Neural progenitor cell (in vitro differentiated cells): ENCODE results near the gene ERAS. TPM values are rescaled to one million over a fixed set of nuclear protein-coding genes. Genes with fewer than 3 reads are reported as not detected.

ENCODE experiments used
- DNase-seq: peaks from one replicate; pipeline ENCODE4 v3.0.0-alpha.2; 2016; ENCODE audit warnings: low spot score
- H2AFZ ChIP-seq: fragments of 200-600 bp; sonication (generic); replicated peaks from 2 replicates; pipeline ENCODE4 v1.6.1; 2016; ENCODE audit warnings: antibody characterized with exemption
- H3F3A ChIP-seq: fragments of 200-600 bp; sonication (generic); 2 replicates; pipeline ENCODE4 v1.6.1; 2016; ENCODE audit warnings: antibody characterized with exemption, low read depth
- H3K27ac ChIP-seq: fragments of 200-600 bp; sonication (generic); 2 replicates; pipeline ENCODE4 v1.5.1; 2016; ENCODE audit warnings: mild to moderate bottlenecking
- H3K27me3 ChIP-seq: fragments of 200-600 bp; sonication (generic); 2 replicates; pipeline ENCODE4 v1.6.1; 2016; ENCODE audit warnings: mild to moderate bottlenecking, moderate library complexity
- H3K36me3 ChIP-seq: fragments of 200-600 bp; sonication (generic); 2 replicates; pipeline ENCODE4 v1.5.1; 2016
- H3K4me1 ChIP-seq: fragments of 200-600 bp; sonication (generic); 2 replicates; pipeline ENCODE4 v1.6.1; 2016; ENCODE audit warnings: mixed run types
- H3K4me2 ChIP-seq: fragments of 200-600 bp; sonication (generic); 2 replicates; pipeline ENCODE4 v1.6.1; 2016
- H3K4me3 ChIP-seq: fragments of 200-600 bp; sonication (generic); 2 replicates; pipeline ENCODE4 v1.5.1; 2016
- H3K79me2 ChIP-seq: fragments of 200-600 bp; sonication (generic); 2 replicates; pipeline ENCODE4 v1.6.1; 2016; ENCODE audit warnings: low read depth
- H3K9ac ChIP-seq: fragments of 200-600 bp; sonication (generic); 2 replicates; pipeline ENCODE4 v1.6.1; 2016
- H3K9me3 ChIP-seq: fragments of 200-600 bp; sonication (generic); 2 replicates; pipeline ENCODE4 v1.5.1; 2016; ENCODE audit warnings: low read depth
- H4K20me1 ChIP-seq: fragments of 200-600 bp; sonication (generic); 2 replicates; pipeline ENCODE4 v1.6.1; 2016; ENCODE audit warnings: low read depth
- H3K27ac Mint-ChIP-seq: 3 replicates; pipeline ENCODE4 v1.8.0; 2021; ENCODE audit warnings: mixed read lengths
- H3K27me3 Mint-ChIP-seq: 2 replicates; pipeline ENCODE4 v1.8.0; 2022; ENCODE audit warnings: low read depth, mild to moderate bottlenecking, inconsistent platforms, moderate library complexity, mixed read lengths; ENCODE audit not compliant: insufficient read depth
- H3K36me3 Mint-ChIP-seq: 3 replicates; pipeline ENCODE4 v1.8.0; 2021; ENCODE audit warnings: mixed read lengths
- H3K4me1 Mint-ChIP-seq: 3 replicates; pipeline ENCODE4 v1.8.0; 2021; ENCODE audit warnings: mixed read lengths
- H3K4me3 Mint-ChIP-seq: 3 replicates; pipeline ENCODE4 v1.8.0; 2021; ENCODE audit warnings: mild to moderate bottlenecking, moderate library complexity, mixed read lengths
- H3K9me3 Mint-ChIP-seq: 3 replicates; pipeline ENCODE4 v1.8.0; 2020; ENCODE audit warnings: mixed read lengths
- CTCF ChIP-seq: fragments of 200-600 bp; sonication (generic); IDR thresholded peaks from 2 replicates; pipeline ENCODE4 v1.5.1; 2017; ENCODE audit warnings: antibody characterized with exemption, mild to moderate bottlenecking
- EZH2 ChIP-seq: fragments of 200-600 bp; sonication (generic); IDR thresholded peaks from 2 replicates; pipeline ENCODE4 v1.6.1; 2017; ENCODE audit warnings: antibody characterized with exemption, mild to moderate bottlenecking, moderate library complexity
- EZH2phosphoT487 ChIP-seq: fragments of 200-600 bp; sonication (generic); IDR thresholded peaks from 2 replicates; pipeline ENCODE4 v1.6.1; 2017; ENCODE audit warnings: antibody characterized with exemption
- total RNA-seq: library from RNA; depleted of rRNA; stranded (reverse); fragments of >200 nt; gene quantifications from 2 replicates; pipeline ENCODE4 v1.2.3, GENCODE V29; 2015; ENCODE audit warnings: low replicate concordance

ERAS gene
- 0.50 TPM in 1 of 2 replicates, not detected in the other for total RNA-seq

- DNase-seq = no peak
- TF ChIP-seq EZH2 (no peak), EZH2phosphoT487 (no peak), CTCF (no peak)
- no peaks in the 10 kb centered on the region for H3K4me1 ChIP-seq
- no peak within 1 kb of the TSS for H3K4me3 Mint-ChIP-seq
- peaks cover 14% of the 10 kb centered on the region for H3K36me3 Mint-ChIP-seq
- H3K27ac ChIP-seq = no peak within 1 kb of the TSS
- no peak within 1 kb of the TSS for H2AFZ ChIP-seq
- no peaks in the 10 kb centered on the region for H3F3A ChIP-seq
- H3K4me3 ChIP-seq = no peak within 1 kb of the TSS
- no peak within 1 kb of the TSS for H3K9ac ChIP-seq
- no peaks in the 10 kb centered on the region for H3K9me3 ChIP-seq
- peaks cover 12% of the 10 kb centered on the region for H3K27me3 Mint-ChIP-seq
- H3K27me3 ChIP-seq = peaks cover 24% of the 10 kb centered on the region
- peaks cover 31% of the 10 kb centered on the region for H3K9me3 Mint-ChIP-seq
- H3K4me1 Mint-ChIP-seq = no peaks in the 10 kb centered on the region
- H3K4me2 ChIP-seq = no peak within 1 kb of the TSS
- H3K79me2 ChIP-seq = no peaks in the 10 kb centered on the region
- H3K36me3 ChIP-seq = no peaks in the 10 kb centered on the region
- H3K27ac Mint-ChIP-seq = no peak within 1 kb of the TSS
- no peaks in the 10 kb centered on the region for H4K20me1 ChIP-seq
These were observed at the start of gene ERAS for GRCh38 chrX:48826135-48826875. Gene ERAS, plus strand, starts transcription at chrX:48826513. Its CDS starts 2,611 bp downstream, at chrX:48829124.

DNA sequence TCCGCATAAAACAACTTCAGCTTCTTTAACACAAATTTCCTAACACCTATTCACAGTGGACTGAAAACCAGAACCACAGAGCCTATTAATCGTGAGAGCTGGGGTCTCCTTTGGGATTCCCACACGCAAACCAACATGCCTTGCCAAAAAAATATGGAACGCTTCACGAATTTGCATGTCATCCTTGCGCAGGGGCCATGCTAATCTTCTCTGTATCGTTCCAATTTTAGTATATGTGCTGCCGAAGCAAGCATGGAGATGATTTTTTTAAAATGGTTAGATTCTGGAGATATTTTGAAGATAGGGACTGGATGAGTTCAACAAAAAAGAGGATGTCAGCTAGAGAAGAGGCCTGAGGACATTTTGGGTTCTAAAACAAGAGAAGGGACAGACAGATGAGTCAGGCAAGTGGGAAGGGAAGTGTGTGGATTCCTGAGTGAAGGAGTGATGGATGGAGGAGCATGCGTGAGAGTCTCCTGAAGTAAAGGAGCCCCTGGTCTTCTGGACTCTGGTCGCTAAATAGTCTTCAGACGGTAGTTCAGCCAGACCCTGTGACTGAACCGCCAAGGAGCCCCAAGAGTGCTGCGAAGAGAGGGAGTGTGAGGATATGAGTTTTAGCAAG is 49.4 kb upstream of the ERAS start:
- Histone ChIP-seq H3K4me2 (no peak overlapping the region), H4K20me1 (no peaks in the 10 kb centered on the region), H3K9ac (no peak overlapping the region), H3K9me3 (no peaks in the 10 kb centered on the region), H3K4me3 (no peak overlapping the region), H3K36me3 (no peaks in the 10 kb centered on the region), H3K4me1 (no peaks in the 10 kb centered on the region), H3F3A (no peaks in the 10 kb centered on the region), H3K27ac (no peak overlapping the region), H3K79me2 (no peaks in the 10 kb centered on the region), H2AFZ (no peak overlapping the region), H3K27me3 (no peaks in the 10 kb centered on the region)
- no peak overlapping the region for H3K4me3 Mint-ChIP-seq
- no peaks in the 10 kb centered on the region for H3K36me3 Mint-ChIP-seq
- peaks cover 11% of the 10 kb centered on the region for H3K27me3 Mint-ChIP-seq
- peaks cover 5% of the 10 kb centered on the region for H3K4me1 Mint-ChIP-seq
- H3K9me3 Mint-ChIP-seq = peaks cover 16% of the 10 kb centered on the region
- TF ChIP-seq EZH2 (no peak), EZH2phosphoT487 (no peak), CTCF (no peak)
- DNase-seq = no peak
- no peak overlapping the region for H3K27ac Mint-ChIP-seq

GRCh38 chrX:48779399-48779798 is 46.9 kb upstream of the ERAS start:
- Mint-ChIP-seq H3K27ac (no peak overlapping the region), H3K4me3 (no peak overlapping the region)
- no peaks in the 10 kb centered on the region for H4K20me1 ChIP-seq

More at GRCh38 chrX:48779399-48779798, 46.9 kb upstream of the ERAS start:
- no peak overlapping the region for H3K9ac ChIP-seq
- H3K36me3 Mint-ChIP-seq = no peaks in the 10 kb centered on the region
- no peak overlapping the region for H2AFZ ChIP-seq
- DNase-seq = peak; percentile 11
- TF ChIP-seq CTCF (no peak), EZH2phosphoT487 (no peak), EZH2 (no peak)
- no peaks in the 10 kb centered on the region for H3K79me2 ChIP-seq
- H3K27me3 Mint-ChIP-seq = peaks cover 6% of the 10 kb centered on the region
- H3K27ac ChIP-seq = no peak overlapping the region
- H3K4me2 ChIP-seq = no peak overlapping the region
- H3K4me1 ChIP-seq = no peaks in the 10 kb centered on the region
- peaks cover 5% of the 10 kb centered on the region for H3K4me1 Mint-ChIP-seq
- H3K27me3 ChIP-seq = no peaks in the 10 kb centered on the region
- peaks cover 10% of the 10 kb centered on the region for H3K9me3 Mint-ChIP-seq
- H3K36me3 ChIP-seq = no peaks in the 10 kb centered on the region
- no peak overlapping the region for H3K4me3 ChIP-seq
- no peaks in the 10 kb centered on the region for H3K9me3 ChIP-seq
- no peaks in the 10 kb centered on the region for H3F3A ChIP-seq
